ENCODE measurements around the gene ZNF646.
A peak's percentile ranks its signal among the peaks of the same experiment; 100 is the strongest.

The ZNF646 gene

DNA sequence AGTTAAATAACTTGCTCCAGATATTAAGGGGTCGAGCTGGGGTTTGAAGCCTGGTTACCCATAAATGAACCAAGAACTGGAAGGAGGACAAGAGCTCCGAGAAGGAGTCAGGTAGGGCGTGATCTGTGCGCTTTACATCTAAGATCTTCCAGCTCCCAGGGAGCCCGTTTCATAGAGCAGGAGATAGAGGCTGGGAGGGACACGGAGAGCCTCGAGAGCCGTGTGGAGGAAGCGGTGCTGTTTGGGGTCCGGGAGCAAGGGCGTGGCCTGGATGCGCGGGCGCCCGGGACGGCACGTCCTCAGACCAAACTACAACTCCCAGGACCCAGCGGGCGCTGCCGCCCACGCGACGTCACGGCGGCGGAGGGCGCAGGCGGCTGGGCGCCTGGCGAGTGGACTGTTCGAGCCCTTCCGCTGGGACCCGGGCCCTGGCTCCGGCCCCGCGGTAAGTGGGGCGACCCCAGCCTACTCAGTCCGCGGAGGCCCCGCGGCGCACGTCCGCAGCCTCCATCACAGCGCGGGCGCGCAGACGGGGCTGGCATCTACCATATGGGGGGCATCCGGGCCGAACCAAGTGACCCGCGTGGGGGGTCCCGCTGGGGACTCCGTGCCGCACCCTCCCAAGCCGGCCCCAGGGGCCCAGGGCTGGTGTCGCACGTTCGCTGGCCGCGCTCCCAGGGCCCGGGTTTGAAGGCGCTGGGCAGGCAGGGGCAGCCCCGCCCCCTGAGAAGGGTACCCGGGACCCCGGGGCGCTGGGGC, 34.0 kb downstream of the ZNF646 start, which contains the start of gene BCKDK:
Gene BCKDK, plus strand, starts transcription at position 352 of the 759 bp plus-strand sequence. CDS start 838 bp downstream, outside the sequence.
- DNase-seq (ENCODE audit: low read depth, low spot score) = peak; percentile 62

DNA sequence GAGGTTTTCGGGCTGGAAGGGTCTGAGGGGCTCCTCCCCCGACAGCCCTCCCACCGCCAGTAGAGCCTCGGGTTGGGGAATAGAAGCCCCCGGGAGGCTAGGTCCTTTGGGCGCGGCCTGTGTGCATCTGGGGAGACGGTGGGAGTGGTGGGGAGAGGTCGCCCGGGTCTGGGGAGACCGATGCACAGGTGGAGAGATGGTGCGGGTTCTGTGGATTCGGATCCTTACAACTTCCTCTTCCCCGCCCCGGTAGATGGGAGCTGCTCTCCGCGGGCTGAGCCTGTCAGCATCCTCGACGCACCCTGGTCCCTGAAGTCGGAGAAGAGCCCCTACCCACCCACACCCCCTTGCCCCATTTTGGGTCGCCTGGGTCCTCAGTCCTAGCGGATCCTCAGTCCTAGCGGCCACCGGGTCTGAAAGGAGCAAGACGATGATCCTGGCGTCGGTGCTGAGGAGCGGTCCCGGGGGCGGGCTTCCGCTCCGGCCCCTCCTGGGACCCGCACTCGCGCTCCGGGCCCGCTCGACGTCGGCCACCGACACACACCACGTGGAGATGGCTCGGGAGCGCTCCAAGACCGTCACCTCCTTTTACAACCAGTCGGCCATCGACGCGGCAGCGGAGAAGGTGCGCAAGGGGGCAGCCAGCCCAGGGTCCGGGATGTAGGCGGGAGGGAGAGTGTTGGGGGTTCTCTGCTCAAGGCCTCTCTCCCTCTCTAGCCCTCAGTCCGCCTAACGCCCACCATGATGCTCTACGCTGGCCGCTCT, 34.8 kb downstream of the ZNF646 start:
- no peak for DNase-seq (ENCODE audit: low read depth, low spot score)

DNA sequence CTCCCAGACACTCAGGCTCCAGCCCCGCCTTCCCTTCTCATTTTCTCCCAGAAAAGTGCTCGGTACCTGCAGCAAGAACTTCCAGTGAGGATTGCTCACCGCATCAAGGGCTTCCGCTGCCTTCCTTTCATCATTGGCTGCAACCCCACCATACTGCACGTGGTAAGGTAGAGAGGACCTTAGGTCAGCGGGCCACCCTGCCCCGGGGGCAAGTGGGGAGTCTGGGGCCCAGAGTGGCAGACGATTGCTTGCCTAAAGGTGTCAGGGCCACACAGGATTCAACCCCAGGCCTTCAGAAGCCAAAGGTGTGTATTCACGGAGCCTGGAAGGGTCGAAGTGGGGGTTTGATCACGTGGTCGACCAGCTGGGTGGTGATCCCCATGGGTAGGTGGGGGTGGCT, 35.4 kb downstream of the ZNF646 start:
- DNase-seq (ENCODE audit: low read depth, low spot score) = no peak

DNA sequence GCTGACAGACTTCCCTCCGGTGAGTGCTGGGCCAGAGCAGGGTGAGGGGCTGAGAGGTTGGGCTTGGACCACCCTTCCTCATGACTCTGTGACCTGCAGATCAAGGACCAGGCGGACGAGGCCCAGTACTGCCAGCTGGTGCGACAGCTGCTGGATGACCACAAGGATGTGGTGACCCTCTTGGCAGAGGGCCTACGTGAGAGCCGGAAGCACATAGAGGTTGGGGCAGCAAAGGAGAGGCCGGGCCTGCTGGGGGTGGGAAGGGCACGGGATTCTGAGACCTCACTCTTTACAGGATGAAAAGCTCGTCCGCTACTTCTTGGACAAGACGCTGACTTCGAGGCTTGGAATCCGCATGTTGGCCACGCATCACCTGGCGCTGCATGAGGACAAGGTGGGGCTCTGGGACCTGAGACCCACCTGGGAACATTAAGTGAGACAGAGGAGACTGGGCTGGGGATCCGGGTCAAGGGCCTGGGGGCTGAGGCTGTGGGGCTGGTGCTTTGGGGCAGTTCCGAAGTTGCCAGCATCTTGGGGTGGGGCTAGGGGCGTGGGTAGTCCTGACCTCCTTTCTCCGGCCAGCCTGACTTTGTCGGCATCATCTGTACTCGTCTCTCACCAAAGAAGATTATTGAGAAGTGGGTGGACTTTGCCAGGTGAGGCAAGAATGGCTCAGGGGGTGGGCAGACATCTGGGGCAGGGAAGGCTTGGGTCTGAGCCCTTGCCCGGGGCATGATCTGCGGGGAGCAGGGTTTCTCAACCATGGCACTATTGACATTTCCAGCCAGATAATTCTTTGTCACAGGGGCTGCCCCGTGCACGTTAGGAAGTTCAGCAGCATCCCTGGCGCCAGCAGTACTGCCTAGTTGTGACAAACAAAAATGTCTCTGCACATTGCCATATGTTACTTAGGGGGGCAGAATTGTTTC, 36.1 kb downstream of the ZNF646 start:
- no peak for DNase-seq (ENCODE audit: low read depth, low spot score)

DNA sequence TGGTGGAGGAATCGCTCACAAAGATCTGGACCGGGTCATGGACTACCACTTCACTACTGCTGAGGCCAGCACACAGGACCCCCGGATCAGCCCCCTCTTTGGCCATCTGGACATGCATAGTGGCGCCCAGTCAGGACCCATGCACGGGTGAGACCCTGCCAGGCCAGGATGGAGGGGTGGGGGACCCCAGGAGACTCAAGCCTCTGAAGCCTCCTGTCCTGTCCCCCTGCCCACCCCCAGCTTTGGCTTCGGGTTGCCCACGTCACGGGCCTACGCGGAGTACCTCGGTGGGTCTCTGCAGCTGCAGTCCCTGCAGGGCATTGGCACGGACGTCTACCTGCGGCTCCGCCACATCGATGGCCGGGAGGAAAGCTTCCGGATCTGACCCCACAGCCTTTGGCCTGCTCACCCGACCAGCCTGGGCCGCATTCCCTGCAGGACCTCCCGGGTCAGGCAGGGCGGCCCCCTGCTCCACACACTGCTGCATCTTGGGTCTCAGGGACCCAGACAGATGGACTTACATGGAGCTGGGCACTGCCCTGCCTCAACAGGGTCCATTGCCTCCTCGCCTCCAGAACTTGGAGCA, 37.8 kb downstream of the ZNF646 start:
- DNase-seq (ENCODE audit: low read depth, low spot score) = no peak

DNA sequence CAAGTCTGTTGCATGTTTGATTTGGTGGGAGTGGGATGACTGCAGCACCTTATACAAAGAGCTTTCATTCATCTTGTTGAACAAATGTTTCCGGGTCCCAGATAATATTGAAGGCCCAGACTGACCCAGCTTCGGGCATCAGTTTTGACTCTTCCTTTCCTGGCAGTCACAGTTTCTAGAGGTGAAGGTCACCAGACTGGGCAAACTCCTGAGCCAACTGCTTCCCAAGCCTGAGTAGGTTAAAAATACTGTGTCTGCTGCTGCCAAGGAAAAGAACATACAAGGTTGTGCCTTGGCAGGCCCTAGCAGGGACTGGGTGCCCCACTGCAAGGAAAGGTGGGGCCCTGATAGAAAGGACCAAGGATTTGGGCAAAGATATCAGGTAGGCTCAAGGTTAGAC, 38.5 kb downstream of the ZNF646 start:
- no peak for DNase-seq (ENCODE audit: low read depth, low spot score)

DNA sequence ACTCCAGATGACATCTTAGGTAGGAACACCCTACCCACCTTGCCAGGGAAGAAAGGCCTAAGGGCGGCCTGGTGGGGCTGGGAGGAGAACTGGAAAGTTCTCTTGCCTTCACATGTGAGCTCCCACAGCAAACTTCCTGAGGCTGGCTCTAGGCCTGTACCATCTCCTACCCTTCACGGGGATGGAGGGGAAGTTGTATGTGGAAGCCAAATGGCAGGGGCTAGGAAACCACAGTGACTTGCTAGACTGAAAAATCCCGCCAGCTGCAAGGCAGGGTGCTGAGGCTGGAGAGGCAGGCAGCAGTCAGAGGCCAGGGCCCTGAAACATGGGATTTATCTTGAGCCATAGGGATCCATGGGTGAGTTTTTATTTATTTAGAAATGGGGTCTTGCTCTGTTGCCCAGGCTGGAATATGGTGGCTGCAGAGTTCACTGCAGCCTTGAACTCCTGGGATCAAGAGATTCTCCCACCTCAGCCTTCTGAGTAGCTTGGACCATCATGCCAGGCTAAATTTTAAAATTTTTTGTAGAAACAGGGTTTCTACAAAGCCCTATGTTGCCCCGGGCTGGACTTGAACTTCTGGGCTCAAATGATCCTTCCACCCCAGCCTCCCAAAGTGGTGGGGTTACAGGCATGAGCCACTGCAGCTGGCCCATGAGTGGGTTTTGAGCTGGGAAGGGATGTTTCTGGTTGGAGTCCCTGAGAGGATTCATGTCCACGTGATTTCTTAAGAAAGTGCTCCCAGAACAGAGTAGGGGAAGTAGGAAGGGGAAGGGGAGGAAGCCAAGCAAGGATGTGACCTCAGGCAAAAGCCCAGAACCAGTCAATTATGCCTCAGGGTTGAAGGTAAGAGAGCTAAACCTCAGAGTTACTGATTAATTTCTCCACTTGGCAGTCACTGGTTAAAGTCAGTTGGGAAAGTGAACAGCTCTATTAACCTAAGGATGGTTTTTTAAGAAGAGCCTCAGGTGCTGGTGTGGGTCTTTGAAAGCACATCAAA, 39.2 kb downstream of the ZNF646 start:
- DNase-seq (ENCODE audit: low read depth, low spot score) = no peak

DNA sequence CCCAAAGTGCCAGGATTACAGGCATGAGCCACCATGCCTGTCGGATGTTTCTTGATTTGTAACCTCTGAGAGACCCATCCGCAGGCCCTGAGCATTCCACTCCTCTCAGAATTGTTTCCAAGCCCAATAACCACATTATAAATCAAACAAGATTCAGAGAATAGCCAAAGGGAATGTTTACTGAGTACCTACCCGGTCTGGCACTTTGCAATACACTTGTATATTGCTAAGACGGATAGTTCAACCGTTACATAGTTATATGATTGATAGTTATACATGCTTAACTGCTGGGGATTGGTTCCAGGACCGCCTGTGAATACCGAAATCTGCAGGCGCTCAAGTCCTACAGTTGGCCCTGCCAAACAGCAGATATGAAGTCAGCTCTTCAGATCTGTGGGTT, 40.2 kb downstream of the ZNF646 start:
- DNase-seq (ENCODE audit: low read depth, low spot score) = no peak

DNA sequence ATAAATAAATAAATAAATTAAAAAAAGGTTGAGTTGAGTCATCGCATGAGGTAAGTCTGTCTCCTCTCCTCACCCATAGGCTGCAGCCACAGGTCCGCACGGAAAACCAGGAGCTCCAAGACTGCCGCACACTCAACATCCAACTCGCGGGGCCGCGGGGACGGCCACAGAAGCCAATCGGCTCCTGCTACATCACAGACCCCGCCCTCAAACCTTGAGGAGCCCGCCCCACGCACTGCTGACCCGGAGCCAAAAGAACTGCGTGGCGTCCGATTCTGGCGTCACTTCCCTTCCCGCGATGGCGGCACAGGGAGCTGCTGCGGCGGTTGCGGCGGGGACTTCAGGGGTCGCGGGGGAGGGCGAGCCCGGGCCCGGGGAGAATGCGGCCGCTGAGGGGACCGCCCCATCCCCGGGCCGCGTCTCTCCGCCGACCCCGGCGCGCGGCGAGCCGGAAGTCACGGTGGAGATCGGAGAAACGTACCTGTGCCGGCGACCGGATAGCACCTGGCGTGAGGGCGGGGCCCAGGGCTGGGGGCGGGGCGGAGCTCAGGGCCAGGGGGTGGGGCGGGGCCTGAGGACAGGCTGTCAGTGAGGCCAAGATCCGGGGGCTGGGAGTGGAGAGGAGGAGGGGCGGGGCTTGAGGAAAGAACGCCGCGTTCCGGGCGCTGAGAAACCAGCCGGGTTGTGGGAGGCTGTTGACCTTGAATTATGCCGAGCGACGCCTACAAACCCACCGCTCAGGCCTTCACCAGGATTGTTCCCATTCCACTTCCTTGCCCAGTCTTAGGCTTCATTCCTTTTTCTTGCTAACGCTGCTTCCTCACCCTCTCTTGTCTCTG, 43.4 kb downstream of the ZNF646 start, which contains the start of gene KAT8:
Gene KAT8, plus strand, starts transcription at position 281 of the 839 bp plus-strand sequence. Its CDS starts 18 bp downstream, at position 299.
- DNase-seq (ENCODE audit: low read depth, low spot score) = peak; percentile 97

DNA sequence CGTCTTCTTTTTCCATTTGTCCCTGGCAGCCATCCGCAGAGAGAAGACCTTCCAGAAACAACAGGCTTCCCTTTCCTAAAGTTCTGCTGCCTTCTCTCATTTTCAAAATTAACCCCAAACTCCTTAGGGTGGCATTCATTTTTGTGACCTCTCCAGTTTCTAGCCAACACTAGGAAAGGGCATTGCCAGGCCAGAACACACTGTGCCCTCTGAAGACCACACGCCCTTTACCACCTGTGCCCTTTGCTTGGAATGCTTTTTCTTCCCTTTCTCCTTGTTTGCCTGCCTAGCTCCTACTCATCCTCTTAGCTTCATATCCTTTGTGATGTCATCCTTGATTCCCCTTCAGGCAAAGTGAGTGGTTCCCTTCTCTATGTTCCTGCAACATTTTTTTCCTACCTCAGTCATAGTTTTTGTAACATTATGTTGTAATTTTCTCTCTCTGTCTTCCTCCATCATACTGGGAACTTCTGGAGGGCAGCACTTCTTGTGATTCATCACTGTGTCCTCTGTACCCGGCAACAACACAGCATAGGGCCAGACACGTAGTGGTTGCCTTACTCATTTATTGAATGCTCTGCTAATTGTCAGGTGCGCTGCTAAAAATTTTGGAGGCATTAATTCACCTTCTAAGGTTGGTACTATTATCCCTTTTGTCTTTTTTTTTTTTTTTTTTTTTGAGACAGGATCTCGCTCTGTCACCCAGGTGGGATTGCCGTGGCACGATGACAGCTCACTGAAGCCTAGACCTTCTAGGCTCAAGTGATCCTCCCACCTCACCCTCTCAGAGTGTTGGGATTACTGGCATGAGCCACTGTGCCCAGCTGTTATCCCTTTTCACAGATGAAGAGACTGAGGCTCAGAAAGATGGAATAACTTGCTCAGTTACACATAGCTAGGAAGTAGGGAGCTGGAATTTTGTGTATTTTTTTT, 44.3 kb downstream of the ZNF646 start:
- no peak for DNase-seq (ENCODE audit: low read depth, low spot score)

DNA sequence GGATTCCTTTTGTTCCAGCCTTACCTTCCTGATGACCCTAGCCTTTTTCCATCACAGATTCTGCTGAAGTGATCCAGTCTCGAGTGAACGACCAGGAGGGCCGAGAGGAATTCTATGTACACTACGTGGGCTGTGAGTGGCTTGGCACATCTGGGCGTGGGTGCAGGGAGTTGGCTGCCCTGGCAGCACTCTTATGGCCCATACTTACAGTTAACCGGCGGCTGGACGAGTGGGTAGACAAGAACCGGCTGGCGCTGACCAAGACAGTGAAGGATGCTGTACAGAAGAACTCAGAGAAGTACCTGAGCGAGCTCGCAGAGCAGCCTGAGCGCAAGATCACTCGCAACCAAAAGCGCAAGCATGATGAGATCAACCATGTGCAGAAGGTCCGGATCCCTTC, 45.9 kb downstream of the ZNF646 start:
- DNase-seq (ENCODE audit: low read depth, low spot score) = no peak

DNA sequence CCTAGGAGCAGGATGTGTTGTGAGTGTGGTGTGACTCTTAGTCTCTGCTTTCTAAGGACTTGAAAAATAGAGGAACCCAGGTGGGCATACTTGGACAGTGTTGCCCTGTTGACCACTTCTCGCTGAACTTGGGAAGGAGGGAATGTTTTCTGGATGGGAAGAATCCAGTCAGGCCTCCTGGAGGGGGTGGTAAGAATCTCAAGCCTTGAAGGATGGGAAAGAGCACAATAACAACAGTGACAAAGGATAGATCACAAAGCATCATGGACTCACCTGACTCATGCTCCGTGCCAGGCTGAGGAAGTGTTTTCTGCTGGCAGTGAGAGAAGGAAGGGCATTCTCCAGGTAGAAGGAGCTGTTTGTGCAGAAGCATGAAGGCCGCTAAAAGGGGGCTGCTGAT, 51.6 kb downstream of the ZNF646 start:
- DNase-seq (ENCODE audit: low read depth, low spot score) = no peak

DNA sequence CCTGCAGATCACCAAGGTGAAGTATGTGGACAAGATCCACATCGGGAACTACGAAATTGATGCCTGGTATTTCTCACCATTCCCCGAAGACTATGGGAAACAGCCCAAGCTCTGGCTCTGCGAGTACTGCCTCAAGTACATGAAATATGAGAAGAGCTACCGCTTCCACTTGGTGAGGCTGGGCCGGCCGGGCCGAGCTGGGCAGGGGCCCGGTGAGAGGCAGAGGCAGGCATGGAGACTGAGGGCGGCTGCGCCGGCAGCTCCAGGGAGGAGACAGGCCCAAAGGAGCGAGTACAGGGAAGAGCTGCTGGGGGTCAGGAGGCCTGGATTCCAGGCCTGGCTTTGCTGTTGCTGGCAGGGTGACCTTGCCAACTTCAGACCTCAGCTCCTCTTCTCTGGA, 53.0 kb downstream of the ZNF646 start:
- no peak for DNase-seq (ENCODE audit: low read depth, low spot score)

DNA sequence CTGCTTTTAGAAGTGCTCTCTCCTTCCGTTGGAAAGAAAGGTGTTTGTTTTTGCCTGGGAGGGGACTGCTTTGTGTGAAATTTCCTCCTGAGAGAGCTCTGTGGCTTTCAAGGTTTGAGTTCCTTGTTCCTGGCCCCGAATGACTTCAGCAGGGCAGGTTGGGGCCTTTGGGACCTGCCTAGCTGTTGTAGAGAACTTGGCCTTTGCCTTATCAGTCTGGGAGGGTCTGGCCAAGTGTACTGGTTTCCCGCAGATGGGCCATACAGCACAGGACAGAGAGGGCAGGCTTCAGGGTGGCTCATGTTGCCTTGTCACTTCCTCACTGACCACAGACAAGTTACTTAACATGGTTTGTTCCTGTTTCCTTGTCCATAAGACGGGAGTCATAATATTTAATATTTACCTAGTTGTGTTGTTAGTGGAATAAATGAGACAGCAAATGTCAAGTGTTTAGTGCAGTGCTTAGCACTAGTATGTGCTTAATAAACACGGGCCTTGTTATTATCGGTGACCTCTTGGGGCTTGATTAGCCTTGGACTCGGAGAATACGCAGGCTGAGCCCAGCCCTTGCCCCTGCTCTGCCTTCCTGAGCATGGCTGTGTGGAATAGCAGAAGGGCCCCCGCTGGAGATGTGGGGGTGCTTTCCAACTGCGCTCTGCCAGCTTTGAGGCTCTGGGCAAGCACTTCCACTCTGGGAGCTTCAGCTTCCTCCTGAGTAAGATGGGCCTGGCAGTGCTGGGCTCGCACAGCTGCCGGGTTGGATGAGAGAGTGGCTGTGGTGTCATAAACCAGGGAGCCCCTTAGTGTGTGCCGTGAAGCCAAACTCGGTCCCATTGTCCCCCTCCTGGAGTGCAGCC, 54.7 kb downstream of the ZNF646 start:
- DNase-seq (ENCODE audit: low read depth, low spot score) = no peak

DNA sequence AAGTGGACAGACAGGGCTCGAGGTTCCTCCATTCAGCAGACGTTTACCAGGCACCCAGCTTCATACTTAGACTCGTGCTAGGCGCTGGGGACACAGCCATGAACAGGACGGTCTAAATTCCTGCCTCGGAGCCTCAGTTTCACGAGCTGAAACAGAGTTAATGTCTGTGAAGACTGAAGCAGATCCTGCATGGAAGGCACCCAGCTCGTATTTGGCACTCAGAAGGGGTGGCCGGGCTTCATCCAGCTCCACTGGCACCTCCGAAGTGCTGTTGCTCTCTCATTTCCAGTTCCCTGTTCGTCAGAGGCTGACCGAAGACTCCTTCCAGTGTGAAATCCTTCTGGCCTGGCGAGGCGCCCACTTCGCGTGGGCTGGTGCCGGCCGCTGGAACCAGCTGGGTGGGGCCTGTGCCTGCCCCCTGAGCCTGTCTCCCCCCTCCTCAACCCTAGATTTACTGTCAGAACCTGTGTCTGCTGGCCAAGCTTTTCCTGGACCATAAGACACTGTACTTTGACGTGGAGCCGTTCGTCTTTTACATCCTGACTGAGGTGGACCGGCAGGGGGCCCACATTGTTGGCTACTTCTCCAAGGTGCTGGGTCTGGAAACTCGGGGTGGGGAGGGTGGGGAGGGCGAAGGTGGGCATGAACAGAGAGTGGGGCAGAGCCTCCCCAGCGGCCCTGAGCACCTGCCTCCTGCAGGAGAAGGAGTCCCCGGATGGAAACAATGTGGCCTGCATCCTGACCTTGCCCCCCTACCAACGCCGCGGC, 55.5 kb downstream of the ZNF646 start:
- no peak for DNase-seq (ENCODE audit: low read depth, low spot score)

DNA sequence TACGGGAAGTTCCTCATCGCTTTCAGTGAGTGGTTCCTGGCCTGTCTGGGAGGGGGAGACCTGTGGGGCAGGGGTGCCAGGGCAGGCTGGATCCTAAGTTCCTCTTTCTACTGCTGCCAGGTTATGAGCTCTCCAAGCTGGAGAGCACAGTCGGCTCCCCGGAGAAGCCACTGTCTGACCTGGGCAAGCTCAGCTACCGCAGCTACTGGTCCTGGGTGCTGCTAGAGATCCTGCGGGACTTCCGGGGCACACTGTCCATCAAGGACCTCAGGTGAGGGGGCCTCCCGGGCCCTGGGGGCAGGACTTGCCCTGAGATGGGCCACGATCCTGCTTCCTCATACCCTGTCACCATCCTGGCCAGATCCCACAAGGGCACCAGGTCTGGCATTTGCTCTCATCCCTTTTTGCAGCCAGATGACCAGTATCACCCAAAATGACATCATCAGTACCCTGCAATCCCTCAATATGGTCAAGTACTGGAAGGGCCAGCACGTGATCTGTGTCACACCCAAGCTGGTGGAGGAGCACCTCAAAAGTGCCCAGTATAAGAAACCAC, 56.2 kb downstream of the ZNF646 start:
- no peak for DNase-seq (ENCODE audit: low read depth, low spot score)
